Activated naive CD4-positive, alpha-beta T cell treated with Interleukin-2 at 50 U/mL for 16 hours (primary cell): ENCODE measurements around the gene GPR158.

ENCODE experiments used
- DNase-seq: peaks from one replicate; pipeline ENCODE4 v3.0.0-alpha.2; 2020

Gene GPR158

DNA sequence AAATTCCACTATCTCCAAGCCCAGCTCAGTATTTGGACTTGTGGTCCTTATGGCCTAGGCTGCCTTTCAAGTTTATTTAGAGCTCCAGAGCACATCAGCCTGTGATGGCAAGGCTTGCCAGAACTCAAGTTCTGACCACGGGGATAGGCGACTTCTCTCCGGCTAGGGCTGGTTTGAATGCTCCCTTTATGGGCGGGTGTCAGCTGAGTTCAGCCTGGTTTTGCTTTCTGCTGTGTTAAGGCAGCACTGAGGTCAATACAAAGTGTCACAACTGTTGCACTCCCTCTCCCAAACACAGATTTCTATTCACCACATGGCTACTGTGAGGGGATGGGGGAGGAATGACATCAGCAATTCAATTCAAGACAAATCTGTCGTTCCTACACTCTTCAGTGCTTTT lies 441.1 kb downstream of the GPR158 start:
- DNase-seq: no peak

DNA sequence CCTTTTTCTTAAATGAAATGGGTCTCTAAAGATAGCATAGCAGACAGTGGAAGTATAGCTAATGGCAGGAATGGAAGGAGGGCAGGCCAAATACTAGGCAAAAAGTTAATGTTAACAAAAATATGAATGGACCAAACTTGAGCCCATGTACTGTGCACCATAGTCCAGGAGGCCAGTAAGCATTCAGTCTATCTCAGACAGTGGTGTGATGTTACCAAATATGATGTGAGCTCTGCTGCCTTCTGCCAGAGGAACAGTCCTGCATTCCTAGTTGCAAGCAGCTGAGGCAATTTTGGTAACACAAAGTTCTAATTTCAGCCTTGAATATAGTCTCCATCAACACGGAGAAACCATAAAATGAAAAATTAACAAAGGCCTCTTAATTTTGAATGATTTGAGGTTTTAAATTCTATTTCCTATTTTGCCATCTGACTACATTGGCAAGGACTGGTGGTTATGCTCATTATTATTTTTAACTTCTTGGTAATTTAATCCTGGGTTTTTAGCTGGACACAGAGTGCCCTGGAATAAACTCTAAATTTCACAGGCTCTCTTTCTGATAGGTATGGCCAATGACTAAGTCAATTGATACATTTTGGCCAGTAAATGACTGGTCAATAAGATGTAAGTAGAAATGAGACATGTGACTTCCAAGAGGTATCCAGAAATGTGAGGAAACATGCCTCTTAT lies 442.2 kb downstream of the GPR158 start:
- DNase-seq: no peak

DNA sequence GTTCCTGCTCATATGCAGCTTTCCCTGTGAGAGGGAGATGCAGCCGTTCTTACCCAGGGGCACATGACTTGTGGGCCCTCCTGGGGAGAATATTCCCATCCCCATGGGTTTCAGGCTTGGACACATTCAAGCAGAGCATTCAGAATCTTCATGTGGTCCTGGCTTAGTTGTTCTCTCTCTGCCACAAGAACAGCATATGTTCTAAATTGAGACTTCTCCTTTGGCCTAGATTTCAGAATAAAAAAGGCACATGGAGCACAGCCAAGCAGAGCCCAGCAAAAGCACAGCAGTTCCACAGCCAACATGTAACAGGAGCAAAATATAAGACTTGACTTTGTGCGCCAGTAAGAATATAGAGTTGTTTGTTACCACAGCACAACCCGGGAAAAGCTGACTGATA lies 452.8 kb downstream of the GPR158 start:
- no peak for DNase-seq

DNA sequence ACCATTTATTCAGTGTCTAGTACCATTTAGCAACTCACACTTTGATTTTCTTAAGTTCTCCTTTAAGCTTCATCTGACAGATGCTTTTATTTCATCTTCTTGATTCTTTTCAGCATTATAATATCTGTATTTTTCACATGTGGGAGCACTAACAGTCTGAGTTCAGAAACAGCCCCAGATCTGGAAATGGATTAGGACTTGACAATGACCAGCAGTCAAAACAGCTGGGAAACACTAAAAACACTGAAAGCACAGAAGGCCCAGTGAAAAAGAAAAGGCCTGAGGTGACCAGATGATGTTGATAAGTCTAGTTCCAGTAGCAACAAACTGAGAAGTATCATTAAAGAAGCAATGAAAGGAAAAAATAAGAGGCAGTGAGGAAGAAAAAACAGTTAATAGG lies 454.5 kb downstream of the GPR158 start:
- DNase-seq: no peak

DNA sequence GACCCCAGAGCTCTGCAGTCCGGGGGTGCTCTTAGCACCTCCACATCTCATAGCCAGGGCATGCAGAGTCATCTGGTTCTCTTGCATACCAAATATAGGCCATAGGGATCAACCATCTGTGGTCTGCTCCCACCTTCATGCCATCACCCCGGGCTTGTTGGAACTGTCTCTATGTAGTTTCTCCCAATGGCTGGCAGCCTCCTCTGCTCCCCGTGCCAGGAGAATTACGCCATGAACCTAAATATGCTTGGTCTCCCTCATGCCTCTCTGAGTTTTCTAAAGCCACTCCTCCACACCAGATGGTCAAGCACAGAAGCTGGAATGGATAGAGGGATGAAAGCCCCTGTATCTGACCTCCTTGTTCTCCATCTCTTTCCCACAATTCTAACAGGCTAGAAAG lies 456.7 kb downstream of the GPR158 start:
- DNase-seq: no peak

DNA sequence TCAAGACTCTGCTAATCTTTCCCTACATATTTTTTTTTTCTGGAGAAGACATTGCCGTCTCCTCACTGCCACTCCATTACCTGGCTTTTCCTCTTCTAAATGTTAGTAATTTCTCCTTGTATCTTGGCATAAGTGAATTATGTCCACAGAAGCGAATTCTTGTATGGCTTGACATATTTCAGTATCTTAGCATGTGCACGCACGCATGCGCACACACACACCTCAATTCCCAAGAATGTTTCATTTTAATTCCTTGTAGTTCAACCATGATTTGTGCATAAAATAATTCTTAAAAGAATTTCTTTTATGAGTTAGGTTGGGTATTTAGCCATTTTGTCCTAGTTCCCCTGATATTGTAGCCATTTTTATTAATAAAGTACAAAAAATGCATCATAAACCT lies 458.0 kb downstream of the GPR158 start:
- DNase-seq: no peak

DNA sequence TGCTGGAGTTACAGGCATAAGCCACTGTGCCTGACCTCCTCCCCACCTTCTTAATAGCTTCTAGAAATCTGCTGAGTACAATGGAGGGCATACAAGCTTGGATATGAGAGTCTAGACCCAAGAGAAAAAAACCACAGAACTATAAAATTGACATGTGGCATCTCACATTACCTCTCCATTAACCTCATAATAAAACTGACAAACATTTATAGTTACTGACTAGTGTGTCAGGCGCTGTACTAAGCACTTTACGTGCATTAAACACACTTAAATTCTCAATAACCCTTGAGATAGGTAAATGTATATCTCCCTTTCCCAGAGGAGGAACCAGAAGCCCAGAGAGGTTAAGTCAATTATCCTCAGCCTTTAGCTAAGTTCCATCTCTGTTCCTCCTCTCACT lies 458.7 kb downstream of the GPR158 start:
- no peak for DNase-seq

DNA sequence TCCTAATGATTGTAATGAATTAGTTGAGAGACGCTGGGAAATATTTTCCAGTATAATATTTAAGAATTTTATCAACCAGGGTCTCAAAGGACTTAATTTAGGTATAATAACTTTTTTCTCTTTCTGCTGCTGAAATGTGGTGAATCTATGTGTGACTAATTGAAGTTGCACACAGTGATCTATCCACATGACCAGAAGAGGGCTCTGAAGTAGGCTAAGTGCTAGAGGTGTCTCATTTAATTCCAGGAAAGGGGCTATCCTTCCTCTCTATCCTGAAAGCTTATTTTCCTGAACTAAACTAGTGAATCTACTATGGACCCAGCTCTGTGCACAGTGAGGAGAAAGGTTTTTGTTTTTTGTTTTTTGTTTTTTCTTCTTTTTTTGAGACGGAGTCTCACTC lies 464.8 kb downstream of the GPR158 start:
- no peak for DNase-seq

DNA sequence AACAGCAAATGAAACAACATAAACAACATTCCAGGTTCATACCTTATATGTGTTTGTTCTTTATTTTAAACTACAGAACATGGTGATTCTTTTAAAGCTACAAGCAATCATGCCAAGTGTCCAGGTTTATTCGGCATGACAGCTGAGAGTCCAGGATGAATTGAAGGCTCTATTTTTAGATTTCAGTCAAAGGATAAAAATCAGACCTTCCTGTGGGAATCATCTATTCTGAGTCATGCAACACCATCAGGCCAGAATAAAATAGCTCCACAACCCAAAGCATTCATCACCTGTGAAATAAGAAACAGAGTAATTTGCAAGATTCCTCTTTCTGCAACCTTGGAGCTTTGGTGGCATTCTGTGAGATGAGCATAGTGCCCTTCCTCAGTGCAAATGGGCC lies 466.8 kb downstream of the GPR158 start:
- DNase-seq: no peak

DNA sequence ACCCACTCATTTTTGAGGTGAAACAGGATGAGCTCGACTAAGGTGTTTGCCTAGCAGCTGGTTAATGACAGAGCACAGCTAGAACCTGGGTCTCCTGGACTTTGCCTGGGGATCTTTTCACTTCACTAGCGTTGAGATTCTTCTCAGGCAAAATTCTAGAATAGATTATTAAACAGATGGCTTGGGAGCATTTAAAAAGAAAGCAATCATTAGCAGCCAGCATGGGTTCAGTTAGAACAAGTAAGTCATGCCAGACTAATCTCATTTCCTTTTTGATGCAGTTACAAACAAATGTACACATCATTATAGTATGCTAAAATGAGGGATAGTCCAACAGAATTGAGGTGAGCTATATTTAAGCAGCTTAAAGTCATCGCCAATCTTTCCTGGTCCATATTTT lies 467.9 kb downstream of the GPR158 start:
- no peak for DNase-seq

DNA sequence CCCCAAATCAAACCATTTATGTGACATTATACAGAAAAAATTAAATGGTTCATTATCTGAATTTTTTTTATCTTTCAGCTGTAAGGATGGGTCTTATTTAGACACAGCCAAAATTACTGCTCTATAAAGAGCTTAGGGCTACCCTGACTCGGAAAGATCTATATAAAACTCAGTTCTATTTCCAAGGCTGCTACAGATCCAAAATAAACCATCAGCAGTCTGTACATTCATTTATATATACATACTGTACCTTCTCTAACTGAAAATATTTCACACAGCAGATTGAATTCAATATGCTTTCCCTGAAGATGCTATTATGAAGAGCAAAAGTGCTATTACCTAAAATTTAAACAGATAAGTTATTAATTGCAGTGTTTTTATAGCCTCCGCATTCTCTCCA lies 471.6 kb downstream of the GPR158 start:
- no peak for DNase-seq

DNA sequence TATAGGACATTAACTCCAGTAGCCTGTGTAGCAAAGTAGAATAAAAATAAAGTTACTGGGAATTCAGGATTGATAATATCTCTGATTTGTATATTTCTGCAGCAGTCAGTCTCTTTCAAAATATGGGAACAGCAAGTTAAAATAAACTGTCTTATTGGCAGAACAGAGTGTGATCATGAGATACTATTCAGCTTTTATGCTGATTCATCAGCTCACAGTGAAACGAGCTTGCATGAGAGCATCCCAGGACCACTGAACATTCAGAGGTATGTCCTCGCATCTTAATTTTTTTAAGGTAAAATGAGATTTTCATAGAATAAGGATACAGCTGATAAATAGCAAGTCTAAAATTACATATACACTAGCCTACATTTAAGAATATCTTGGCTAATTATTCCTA lies 476.7 kb downstream of the GPR158 start:
- no peak for DNase-seq
